Effector memory CD4-positive, alpha-beta T cell (primary cell): ENCODE results near the gene ISX.

Experiments
- DNase-seq, 3 donors: peaks; one replicate each; pipeline ENCODE4 v3.0.0-alpha.2; 2020
- H3K27ac ChIP-seq: 2 replicates; pipeline ENCODE4 v1.7.0; 2013; ENCODE audit warnings: mild to moderate bottlenecking, low read length, moderate library complexity; ENCODE audit not compliant: insufficient read depth, poor library complexity, severe bottlenecking
- H3K27me3 ChIP-seq: replicated peaks from 2 replicates; pipeline ENCODE4 v1.7.0; 2013; ENCODE audit warnings: mild to moderate bottlenecking, low read length; ENCODE audit not compliant: insufficient read depth, control insufficient read depth, poor library complexity, severe bottlenecking
- H3K36me3 ChIP-seq: 2 replicates; pipeline ENCODE4 v1.7.0; 2013; ENCODE audit warnings: mild to moderate bottlenecking, low read length, moderate library complexity; ENCODE audit not compliant: control insufficient read depth, insufficient read depth
- H3K4me1 ChIP-seq: 2 replicates; pipeline ENCODE4 v1.7.0; 2013; ENCODE audit warnings: low read length, mild to moderate bottlenecking; ENCODE audit not compliant: control insufficient read depth, insufficient read depth, poor library complexity, severe bottlenecking
- H3K4me3 ChIP-seq: 2 replicates; pipeline ENCODE4 v1.7.0; 2013; ENCODE audit warnings: low read length, low read depth, mild to moderate bottlenecking; ENCODE audit not compliant: insufficient read depth, poor library complexity, severe bottlenecking
- H3K9me3 ChIP-seq: 2 replicates; pipeline ENCODE4 v1.7.0; 2013; ENCODE audit warnings: mild to moderate bottlenecking, low read length, moderate library complexity; ENCODE audit not compliant: control insufficient read depth

The ISX gene

GRCh38 chr22:35066768-35067167, 810 bp downstream of the ISX start:
- Histone ChIP-seq H3K27me3 (no peaks in the 10 kb centered on the region), H3K9me3 (no peaks in the 10 kb centered on the region), H3K27ac (no peak overlapping the region), H3K4me3 (no peak overlapping the region), H3K4me1 (no peaks in the 10 kb centered on the region), H3K36me3 (no peaks in the 10 kb centered on the region)
- no peak for DNase-seq

DNA sequence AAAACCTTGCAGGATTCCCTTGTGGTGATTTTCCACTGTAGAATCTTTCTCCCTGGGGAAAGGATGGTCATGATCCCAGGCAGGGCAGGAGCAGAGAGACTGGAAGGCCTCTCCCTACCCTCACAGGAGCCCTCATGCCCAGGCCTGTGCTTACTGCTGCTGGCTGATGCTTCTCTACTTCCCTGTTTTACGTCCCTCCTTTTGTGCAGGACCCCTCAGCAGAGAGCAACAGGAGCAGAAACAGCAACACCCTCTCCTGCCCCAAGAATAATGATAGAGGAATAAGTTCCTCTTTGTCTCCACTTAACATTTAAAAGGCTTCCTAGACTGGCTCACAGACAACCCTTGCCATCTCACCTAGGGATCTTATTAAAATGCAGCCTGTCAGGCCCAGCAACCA, 3.6 kb downstream of the ISX start:
- Histone ChIP-seq H3K9me3 (no peaks in the 10 kb centered on the region), H3K27ac (no peak overlapping the region), H3K27me3 (no peaks in the 10 kb centered on the region), H3K4me1 (no peaks in the 10 kb centered on the region), H3K36me3 (no peaks in the 10 kb centered on the region), H3K4me3 (no peak overlapping the region)
- no peak for DNase-seq

DNA sequence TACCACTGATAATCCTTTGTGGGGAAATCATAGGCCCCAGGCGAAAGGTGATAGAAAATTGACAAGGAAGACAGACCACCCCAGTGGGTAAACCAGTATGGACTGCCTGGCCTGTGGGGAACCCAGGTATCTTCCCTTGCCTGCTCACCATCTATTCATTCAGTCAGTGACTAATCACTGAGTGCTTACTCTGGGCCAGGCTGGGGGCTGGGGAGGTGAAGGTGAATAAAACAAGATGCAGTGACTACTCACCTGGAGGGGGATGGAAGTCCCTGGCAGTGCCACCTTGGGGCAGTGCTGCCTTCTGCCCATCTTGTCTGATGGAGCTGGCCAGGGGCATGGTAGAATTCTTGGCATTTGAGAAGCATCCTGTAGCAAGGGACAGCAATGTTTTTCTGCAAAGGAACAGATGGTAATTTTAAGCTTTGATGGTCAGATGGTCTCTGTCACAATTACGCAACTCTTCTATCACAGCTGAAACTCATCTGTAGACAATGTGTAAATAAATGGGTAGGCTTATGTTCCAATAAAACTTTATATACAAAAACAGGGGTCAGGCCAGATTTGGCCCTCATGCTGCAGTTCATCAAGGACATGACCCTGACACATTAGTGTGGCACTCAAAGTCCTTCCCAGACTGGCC, 4.6 kb downstream of the ISX start:
- no peaks in the 10 kb centered on the region for H3K9me3 ChIP-seq
- H3K36me3 ChIP-seq = no peaks in the 10 kb centered on the region
- no peak for DNase-seq
- no peak overlapping the region for H3K27ac ChIP-seq
- H3K4me3 ChIP-seq = no peak overlapping the region
- H3K4me1 ChIP-seq = no peaks in the 10 kb centered on the region
- H3K27me3 ChIP-seq = no peaks in the 10 kb centered on the region

GRCh38 chr22:35071784-35072183, 5.8 kb downstream of the ISX start:
- Histone ChIP-seq H3K9me3 (no peaks in the 10 kb centered on the region), H3K27me3 (no peaks in the 10 kb centered on the region), H3K27ac (no peak overlapping the region), H3K4me1 (no peaks in the 10 kb centered on the region), H3K36me3 (no peaks in the 10 kb centered on the region), H3K4me3 (no peak overlapping the region)
- DNase-seq = no peak

- H3K9me3 ChIP-seq = no peaks in the 10 kb centered on the region
These were observed 7.0 kb downstream of the ISX start for GRCh38 chr22:35072925-35073324.

DNA sequence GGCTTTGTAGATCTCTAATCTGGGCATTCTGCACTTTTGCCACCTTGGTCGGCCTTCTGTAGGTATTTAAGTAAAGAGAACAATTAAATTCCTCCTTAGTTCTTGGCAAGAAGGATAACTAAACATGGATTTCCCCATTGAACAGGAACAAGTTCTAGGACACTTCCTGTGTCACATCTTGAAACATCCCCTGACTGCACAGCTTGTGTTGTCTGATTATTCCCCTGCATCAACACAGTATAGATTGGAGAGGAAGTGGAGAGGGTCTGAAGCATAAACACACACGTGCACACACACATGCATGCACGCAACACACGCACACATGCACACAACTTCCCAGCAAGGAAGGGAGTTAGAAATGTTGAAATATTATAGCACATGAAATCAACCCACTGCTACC, 8.6 kb downstream of the ISX start:
- Histone ChIP-seq H3K27ac (no peak overlapping the region), H3K9me3 (no peaks in the 10 kb centered on the region), H3K36me3 (no peaks in the 10 kb centered on the region), H3K27me3 (no peaks in the 10 kb centered on the region), H3K4me3 (no peak overlapping the region), H3K4me1 (no peaks in the 10 kb centered on the region)
- no peak for DNase-seq

More at GRCh38 chr22:35072925-35073324, 7.0 kb downstream of the ISX start:
- Histone ChIP-seq H3K4me1 (no peaks in the 10 kb centered on the region), H3K27me3 (no peaks in the 10 kb centered on the region), H3K27ac (no peak overlapping the region), H3K36me3 (no peaks in the 10 kb centered on the region), H3K4me3 (no peak overlapping the region)
- DNase-seq = no peak

DNA sequence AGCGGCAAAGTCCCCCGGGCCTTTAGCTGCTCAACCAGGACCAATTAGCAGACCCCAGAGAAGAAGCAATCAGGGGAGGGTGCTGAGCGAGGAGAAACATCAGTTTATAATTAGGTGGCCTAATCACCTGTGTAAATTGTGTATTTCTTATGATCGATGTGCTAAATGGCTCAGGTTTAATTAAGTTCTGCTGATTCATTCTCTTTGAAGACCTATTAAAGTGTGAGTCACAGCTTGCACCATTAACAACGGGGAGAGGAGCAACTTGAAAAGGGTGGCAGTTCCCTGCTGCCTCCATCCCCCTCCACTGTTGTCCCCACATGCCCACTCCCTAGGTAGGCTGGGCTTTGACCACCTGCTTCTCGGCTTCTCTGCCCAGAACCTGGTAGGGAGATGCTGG, 10.7 kb downstream of the ISX start:
- H3K4me3 ChIP-seq = no peak overlapping the region

DNA sequence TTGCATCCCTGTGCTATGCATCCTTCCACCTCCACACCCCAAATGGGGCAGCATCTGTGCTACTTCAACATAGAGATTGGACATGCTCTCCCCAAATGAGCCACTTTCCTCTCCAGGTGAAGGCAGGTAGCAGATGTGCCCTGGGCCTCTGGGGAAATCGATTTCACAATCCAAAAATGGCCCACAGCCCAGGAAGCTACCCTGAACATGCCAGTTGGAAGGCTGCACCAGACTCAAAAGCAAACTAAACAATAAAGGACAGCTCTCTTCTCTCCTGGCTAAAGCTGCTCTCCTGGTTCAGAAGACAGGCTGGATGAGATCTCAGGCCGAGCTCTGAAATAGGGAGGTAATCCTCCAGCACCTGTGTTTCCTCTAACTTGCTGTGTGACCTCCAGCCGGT, 19.7 kb downstream of the ISX start:
- DNase-seq = no peak
- Histone ChIP-seq H3K36me3 (no peaks in the 10 kb centered on the region), H3K27ac (no peak overlapping the region), H3K4me3 (no peak overlapping the region), H3K27me3 (no peaks in the 10 kb centered on the region), H3K9me3 (no peaks in the 10 kb centered on the region), H3K4me1 (no peaks in the 10 kb centered on the region)

More for the DNA sequence above, 10.7 kb downstream of the ISX start:
- Histone ChIP-seq H3K36me3 (no peaks in the 10 kb centered on the region), H3K27me3 (no peaks in the 10 kb centered on the region), H3K4me1 (no peaks in the 10 kb centered on the region), H3K27ac (no peak overlapping the region), H3K9me3 (no peaks in the 10 kb centered on the region)
- no peak for DNase-seq

DNA sequence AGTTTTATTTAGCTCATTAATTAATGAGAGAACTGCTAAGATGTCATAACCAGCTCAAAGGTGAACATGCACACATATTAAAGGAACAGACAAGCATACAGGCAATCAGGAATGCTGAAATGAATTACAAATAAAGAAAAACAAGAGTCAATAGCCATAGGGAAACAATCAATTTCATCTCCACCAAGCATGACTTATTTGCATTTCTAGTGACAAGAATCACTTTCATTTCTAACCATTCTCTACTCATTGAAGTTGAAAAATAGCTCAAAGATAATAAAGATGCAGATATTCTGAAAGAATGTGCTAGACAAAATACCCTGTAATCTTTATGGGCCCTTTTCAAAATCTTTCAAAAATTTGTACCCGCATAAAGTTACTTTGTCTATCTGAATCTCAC, 23.2 kb downstream of the ISX start:
- Histone ChIP-seq H3K27ac (no peak overlapping the region), H3K4me3 (no peak overlapping the region), H3K27me3 (no peaks in the 10 kb centered on the region), H3K4me1 (no peaks in the 10 kb centered on the region), H3K9me3 (no peaks in the 10 kb centered on the region), H3K36me3 (no peaks in the 10 kb centered on the region)
- no peak for DNase-seq

- no peak for DNase-seq
- Histone ChIP-seq H3K36me3 (no peaks in the 10 kb centered on the region), H3K27ac (no peak overlapping the region), H3K4me1 (no peaks in the 10 kb centered on the region), H3K27me3 (no peaks in the 10 kb centered on the region), H3K9me3 (no peaks in the 10 kb centered on the region), H3K4me3 (no peak overlapping the region)
These were observed 26.4 kb downstream of the ISX start for GRCh38 chr22:35092406-35092805.
